NT2/D1 (cell line): Measurements from ENCODE around the gene RUSC1.
"Not testable (repeated sequence)": the region's sequence is repeated elsewhere in the genome, so short reads cannot be mapped to it uniquely, and the experiment has no call there.

Experiments
- DNase-seq: peaks from one replicate; pipeline ENCODE4 v3.0.0-alpha.2; 2011; ENCODE audit warnings: low read depth, low spot score
- H3K27me3 ChIP-seq: 2 replicates; pipeline ENCODE4 v1.6.0; 2011; ENCODE audit warnings: mild to moderate bottlenecking; ENCODE audit not compliant: insufficient read length, insufficient read depth
- H3K36me3 ChIP-seq: 2 replicates; pipeline ENCODE4 v1.6.1; 2011; ENCODE audit warnings: mild to moderate bottlenecking, low read length, mixed read lengths; ENCODE audit not compliant: insufficient read depth, insufficient read length
- H3K4me1 ChIP-seq: 2 replicates; pipeline ENCODE4 v1.5.1; 2011; ENCODE audit not compliant: insufficient read depth, insufficient read length
- H3K4me3 ChIP-seq: 2 replicates; pipeline ENCODE4 v1.5.1; 2011; ENCODE audit warnings: low read depth; ENCODE audit not compliant: insufficient read length
- H3K9ac ChIP-seq: 2 replicates; pipeline ENCODE4 v1.6.0; 2011; ENCODE audit warnings: low read depth; ENCODE audit not compliant: insufficient read length
- H3K9me3 ChIP-seq: 2 replicates; pipeline ENCODE4 v1.5.1; 2011; ENCODE audit warnings: mild to moderate bottlenecking, low read length; ENCODE audit not compliant: insufficient read depth
- SUZ12 ChIP-seq: IDR thresholded peaks from 2 replicates; pipeline ENCODE4 v1.6.1; 2011; ENCODE audit not compliant: insufficient read length, insufficient read depth; ENCODE audit errors: extremely low read depth
- YY1 ChIP-seq: IDR thresholded peaks from 2 replicates; pipeline ENCODE4 v1.6.1; 2011; ENCODE audit not compliant: insufficient read length, insufficient read depth
- ZNF274 ChIP-seq: IDR thresholded peaks from 2 replicates; pipeline ENCODE4 v1.6.1; 2011; ENCODE audit warnings: mild to moderate bottlenecking, low read depth, low read length

The RUSC1 gene

DNA sequence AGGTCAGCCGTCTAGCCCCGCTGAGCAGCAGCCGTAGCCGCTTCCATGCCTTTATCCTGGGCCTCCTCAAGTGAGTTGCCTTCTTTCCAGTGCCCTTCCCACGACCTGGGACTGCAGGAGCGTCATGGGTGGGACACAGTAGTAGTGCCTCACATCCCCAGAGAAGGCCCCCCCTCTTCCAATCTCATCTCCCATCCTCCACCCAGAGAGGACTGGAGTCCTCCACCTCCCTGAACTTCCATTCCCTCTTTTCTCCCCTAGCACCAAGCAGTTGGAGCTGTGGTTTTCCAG is 4.9 kb downstream of the RUSC1 start:
- no peak for DNase-seq
- Histone ChIP-seq H3K27me3 (no peaks in the 10 kb centered on the region), H3K9me3 (no peaks in the 10 kb centered on the region), H3K4me3 (peak overlapping the region; percentile 99), H3K4me1 (peaks cover 36% of the 10 kb centered on the region), H3K9ac (peak overlapping the region; percentile 100), H3K36me3 (peaks cover 59% of the 10 kb centered on the region)
- TF ChIP-seq YY1 (no peak), SUZ12 (no peak), ZNF274 (no peak)

DNA sequence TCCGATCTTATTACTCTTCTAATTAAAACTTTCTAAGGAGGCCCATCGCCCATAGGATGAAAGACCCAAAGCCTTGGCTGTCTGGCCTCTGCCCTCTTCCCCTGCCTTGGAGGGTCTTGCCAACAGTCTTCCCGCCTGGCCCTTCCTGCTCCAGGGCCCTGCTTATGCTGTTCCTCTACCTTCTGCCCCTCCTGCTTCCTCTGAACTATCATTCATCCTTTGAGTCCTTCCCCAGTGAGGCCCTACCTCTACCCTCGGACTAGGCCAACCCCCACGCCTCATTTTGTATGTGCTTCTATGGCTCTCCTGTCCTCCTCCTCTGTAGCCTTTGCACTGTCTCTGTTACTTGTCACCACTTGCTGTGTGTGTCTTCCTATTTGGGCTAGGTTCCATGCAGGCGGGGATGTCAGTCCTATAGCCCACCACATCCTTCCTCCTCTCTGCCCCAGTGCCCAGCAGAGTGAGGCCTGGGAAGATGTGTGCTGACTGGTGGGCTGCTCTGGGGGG is 5.4 kb downstream of the RUSC1 start:
- Histone ChIP-seq H3K4me1 (peaks cover 33% of the 10 kb centered on the region), H3K9me3 (no peaks in the 10 kb centered on the region), H3K36me3 (peaks cover 59% of the 10 kb centered on the region), H3K4me3 (no peak overlapping the region), H3K9ac (peak overlapping the region; percentile 100), H3K27me3 (no peaks in the 10 kb centered on the region)
- DNase-seq = no peak
- TF ChIP-seq YY1 (no peak), ZNF274 (no peak), SUZ12 (no peak)

DNA sequence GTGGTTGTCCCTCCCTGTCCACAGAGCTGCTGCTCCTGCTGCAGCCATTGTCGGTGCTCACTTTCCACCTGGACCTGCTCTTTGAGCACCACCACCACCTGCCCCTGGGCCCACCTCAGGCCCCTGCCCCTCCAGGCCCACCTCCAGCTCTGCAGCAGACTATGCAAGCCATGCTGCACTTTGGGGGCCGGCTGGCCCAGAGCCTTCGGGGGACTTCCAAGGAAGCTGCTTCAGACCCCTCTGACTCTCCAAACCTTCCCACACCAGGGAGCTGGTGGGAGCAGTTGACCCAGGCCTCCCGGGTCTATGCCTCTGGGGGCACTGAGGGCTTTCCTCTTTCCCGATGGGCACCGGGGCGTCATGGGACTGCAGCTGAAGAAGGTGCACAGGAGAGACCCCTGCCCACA is 5.9 kb downstream of the RUSC1 start:
- Histone ChIP-seq H3K4me1 (peaks cover 29% of the 10 kb centered on the region), H3K36me3 (peaks cover 58% of the 10 kb centered on the region), H3K9me3 (no peaks in the 10 kb centered on the region), H3K27me3 (no peaks in the 10 kb centered on the region), H3K4me3 (no peak overlapping the region), H3K9ac (peak overlapping the region; percentile 45)
- TF ChIP-seq YY1 = no peak
- no peak for TF ChIP-seq ZNF274
- no peak for TF ChIP-seq SUZ12
- DNase-seq = no peak

DNA sequence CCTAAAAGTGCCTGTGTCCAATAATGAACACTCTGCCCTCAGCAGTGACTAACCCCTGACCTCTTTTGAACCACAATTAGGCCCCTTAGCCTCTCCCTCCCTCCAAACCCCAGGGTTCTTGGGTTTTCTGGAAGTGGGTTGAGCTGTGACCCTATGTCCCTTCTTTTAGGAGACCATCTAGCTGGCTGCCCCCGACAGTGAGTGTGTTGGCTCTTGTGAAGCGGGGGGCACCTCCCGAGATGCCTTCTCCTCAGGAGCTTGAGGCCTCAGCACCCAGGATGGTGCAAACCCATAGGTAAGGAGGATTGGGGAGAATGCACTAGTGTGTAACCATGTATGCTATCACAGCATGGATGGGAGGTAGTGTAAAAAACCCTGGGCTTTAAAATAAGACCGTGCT is 7.3 kb downstream of the RUSC1 start:
- TF ChIP-seq YY1 (no peak), ZNF274 (no peak), SUZ12 (no peak)
- Histone ChIP-seq H3K9me3 (no peaks in the 10 kb centered on the region), H3K27me3 (no peaks in the 10 kb centered on the region), H3K4me1 (peaks cover 21% of the 10 kb centered on the region), H3K36me3 (peaks cover 54% of the 10 kb centered on the region), H3K9ac (no peak overlapping the region), H3K4me3 (no peak overlapping the region)
- no peak for DNase-seq

DNA sequence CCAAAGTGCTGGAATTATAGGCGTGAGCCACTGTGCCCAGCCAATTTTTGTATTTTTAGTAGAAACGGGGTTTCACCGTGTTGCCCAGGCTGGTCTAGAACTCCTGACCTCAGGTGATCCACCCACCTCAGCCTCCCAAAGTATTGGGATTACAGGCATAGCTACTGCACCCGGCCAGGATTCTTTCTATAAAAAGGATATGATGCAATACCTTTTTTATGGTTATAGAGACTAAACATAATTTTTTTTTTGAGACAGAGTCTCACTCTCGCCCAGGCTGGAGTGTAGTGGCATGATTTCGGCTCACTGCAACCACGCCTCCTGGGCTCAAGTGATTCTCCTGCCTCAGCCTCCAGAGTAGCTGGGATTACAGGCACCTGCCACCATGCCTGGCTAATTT is 8.2 kb downstream of the RUSC1 start:
- H3K9ac ChIP-seq = not testable (repeated sequence)

DNA sequence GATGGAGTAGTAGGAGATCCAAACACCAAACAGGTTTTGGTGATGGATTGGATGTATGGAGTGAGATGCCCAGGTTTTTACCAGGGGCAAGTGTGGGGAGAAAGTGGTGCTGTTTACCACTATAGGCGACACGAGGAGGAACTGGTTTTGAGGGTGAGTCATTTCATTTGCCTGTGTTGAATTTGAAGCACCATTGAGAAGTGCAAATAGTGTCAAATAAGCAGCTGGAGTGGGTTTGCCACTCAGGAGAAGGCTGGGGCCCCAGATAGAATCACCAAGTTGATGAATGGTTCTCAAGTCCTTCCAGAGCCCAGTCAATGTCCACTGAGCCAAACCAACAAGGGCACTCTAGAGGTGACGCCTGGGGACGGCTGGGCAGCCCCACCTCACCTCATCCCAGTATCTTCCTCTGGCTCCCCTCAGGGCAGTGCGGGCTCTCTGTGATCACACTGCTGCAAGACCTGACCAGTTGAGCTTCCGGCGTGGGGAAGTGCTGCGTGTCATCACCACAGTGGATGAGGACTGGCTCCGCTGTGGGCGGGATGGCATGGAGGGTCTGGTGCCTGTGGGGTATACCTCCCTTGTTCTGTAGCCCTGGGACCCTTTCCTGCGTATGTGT is 9.4 kb downstream of the RUSC1 start:
- Histone ChIP-seq H3K4me1 (peaks cover 21% of the 10 kb centered on the region), H3K9ac (no peak overlapping the region), H3K4me3 (no peak overlapping the region), H3K27me3 (no peaks in the 10 kb centered on the region), H3K36me3 (peaks cover 64% of the 10 kb centered on the region), H3K9me3 (no peaks in the 10 kb centered on the region)
- DNase-seq = no peak
- TF ChIP-seq YY1 (no peak), ZNF274 (no peak), SUZ12 (no peak)

More for the DNA sequence above, 8.2 kb downstream of the RUSC1 start:
- H3K4me3 ChIP-seq, H3K27me3 ChIP-seq, DNase-seq, H3K9me3 ChIP-seq: not testable (repeated sequence)
- H3K4me1 ChIP-seq = peaks cover 21% of the 10 kb centered on the region
- H3K36me3 ChIP-seq = peaks cover 54% of the 10 kb centered on the region

DNA sequence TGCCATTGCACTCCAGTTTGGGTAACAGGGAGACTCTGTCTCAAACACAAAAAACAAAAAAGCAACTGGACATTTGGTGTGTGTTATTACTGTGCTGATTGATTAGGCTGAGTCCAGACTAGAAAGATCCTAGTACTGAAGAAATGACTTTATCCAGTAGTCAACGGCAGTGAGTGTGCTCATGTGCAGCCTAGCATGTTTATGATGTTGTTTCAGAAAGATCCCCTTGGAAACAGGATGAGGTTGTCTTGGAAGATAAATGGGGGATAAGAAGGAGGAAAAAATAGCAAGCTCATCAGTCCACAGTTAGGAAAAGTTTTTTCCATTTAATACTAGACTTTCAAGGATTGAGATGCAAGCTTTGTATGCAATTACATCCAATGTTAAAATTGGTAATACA is 14.3 kb downstream of the RUSC1 start:
- no peak for TF ChIP-seq SUZ12
- no peak for TF ChIP-seq YY1
- no peak for TF ChIP-seq ZNF274
- no peaks in the 10 kb centered on the region for H3K9me3 ChIP-seq
- no peak for DNase-seq
- no peak overlapping the region for H3K4me3 ChIP-seq
- H3K27me3 ChIP-seq = no peaks in the 10 kb centered on the region
- peaks cover 66% of the 10 kb centered on the region for H3K36me3 ChIP-seq
- H3K4me1 ChIP-seq = peaks cover 6% of the 10 kb centered on the region
- H3K9ac ChIP-seq = no peak overlapping the region
